Amniotic epithelial cell (primary cell): ENCODE data around the gene IFITM1.
A peak's percentile ranks its signal among the peaks of the same experiment; 100 is the strongest.
"Not testable (repeated sequence)": the region's sequence is repeated elsewhere in the genome, so short reads cannot be mapped to it uniquely, and the experiment has no call there.

ENCODE experiments used
- DNase-seq: peaks from one replicate; pipeline ENCODE4 v3.0.0-alpha.2; 2010; ENCODE audit warnings: low read depth

The IFITM1 gene

DNA sequence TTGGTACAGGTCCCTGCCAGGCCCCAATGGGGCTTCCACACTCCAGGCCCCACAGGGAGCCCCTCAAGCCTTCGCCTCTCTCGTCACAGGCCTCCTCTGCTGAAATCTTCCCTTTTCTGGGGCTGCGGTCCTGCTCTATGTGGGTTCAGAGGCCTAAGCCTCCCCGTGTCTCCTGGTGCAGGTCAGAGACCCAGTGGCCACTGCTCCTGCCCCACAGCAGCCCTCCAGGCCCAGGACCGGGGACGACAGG, 12.7 kb downstream of the IFITM1 start:
- DNase-seq, result no peak

DNA sequence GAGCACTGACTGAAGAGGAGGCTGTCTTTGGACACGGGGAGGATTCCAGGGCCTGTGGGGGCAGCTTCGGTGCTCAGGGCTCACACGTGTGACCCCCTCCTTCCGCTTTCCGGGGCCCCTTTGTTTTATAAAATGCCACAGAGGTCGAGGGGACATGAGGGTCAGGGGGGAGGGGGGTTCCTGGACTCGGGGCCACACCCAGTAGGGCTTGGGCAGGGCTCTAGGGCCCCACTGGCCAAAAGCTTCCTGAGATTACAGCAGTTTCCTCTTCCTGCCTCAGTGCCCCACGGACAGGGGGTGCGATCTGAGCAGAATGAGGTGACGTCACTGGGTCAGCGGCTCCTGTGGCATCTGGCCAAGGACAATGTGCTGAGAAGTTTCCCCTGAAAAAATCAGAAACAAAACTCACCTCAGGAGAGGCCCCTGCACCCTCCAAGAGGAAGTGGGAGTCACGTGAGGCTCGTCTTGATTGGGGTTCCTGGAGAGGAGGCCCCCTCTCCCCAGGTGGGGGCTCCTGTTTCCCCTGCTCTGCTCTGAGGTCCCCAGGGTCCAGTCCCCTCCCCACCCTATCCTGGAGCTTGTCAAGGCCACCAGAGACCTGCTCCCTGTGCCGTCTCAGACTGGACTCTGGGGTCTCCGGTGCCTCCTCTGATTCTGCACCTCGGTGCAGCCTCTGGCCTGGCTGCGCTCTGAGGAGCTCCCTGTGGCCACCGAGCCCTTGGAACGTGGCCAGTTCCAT, 13.2 kb downstream of the IFITM1 start:
- peak; percentile 66 for DNase-seq

DNA sequence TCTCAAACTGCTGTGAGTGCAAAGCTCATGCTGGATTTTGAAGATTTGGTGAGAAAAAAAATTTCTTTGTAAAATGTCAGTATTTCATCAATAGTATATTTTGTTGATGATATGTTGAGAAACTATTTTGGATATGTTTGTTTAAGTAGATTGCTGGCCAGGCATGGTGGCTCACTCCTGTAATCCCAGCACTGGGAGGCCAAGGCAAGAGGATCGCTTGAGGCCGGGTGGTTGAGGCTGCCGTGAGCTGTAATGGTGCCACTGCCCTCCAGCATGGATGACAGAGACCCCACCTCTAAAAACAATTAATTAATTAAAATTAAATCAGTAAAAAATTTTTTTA, 13.7 kb downstream of the IFITM1 start:
- no peak for DNase-seq

DNA sequence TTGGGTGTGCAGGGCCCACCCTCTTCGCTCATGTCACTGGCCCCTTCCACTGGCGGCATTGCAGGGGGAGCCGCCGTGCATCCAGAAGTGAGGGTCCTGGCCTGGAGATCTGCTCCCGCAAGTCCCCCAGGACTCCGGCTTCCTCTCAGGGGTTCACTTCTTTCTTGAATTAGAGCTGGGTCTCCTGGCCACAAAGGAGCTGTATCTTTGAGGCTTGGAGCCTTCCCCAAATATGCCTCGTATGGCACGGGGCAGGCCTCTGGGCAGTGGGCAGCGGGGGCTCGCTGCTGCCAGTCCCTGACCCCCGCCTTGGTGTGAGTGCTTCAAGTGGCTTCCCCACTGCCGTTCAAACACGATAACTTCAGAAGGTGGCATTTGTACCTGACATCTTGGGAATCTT, 14.2 kb downstream of the IFITM1 start:
- DNase-seq, result no peak

DNA sequence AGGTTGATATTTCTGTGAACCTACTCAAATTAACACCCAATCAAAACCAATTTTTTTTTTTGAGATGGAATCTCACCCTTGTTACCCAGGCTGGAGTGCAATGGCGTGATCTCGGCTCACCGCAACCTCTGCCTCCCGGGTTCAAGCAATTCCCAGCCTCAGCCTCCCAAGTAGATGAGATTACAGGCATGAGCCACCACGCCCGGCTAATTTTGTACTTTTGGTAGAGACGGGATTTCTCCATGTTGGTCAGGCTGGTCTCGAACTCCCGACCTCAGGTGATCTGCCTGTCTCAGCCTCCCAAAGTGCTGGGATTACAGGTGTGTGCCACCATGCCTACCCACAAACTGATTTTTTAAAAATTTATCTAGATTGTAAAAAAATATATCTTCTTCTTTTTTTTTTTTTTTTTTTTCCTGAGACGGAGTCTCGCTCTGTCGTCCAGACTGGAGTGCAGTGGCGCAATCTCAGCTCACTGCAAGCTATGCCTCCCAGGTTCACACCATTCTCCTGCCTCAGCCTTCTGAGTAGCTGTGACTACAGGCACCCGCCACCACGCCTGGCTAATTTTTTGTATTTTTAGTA, 14.8 kb downstream of the IFITM1 start:
- DNase-seq, result not testable (repeated sequence)

DNA sequence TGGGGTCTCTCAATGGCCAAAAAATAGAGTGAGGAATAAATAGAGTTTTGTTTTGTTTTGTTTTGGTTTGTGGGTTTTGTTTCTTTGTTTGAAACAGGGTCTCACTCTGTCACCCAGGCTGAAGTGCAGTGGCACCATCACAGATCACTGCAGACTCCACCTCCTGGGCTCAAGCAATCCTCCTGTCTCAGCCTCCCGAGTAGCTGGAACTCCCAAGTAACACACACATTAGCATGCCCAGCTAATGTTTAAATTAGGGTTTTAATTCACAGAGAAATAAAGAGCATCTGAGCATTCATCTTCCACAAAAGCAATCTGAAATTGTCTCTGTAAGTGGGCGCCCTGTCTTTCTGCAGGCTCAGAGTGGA, 16.0 kb downstream of the IFITM1 start:
- no peak for DNase-seq

DNA sequence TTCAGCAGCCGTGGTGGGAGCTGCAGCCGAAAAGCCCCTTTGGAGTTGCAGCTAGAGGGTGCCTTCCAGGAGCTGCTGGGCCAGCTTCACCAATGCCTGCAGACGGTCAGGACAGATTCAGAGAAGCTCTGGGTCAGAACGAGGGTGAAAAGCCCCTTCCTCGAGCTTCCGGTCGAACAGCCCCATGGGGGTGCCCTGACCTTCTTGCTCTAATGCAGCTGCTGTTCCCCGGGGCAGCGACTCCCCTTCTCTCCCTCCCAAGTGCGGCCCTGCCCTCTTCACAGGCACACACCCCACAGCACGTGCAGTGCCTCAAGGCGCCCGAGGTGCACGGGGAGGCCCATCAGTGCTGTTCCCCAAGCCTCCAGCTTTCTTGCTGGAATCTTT, 16.5 kb downstream of the IFITM1 start:
- no peak for DNase-seq

DNA sequence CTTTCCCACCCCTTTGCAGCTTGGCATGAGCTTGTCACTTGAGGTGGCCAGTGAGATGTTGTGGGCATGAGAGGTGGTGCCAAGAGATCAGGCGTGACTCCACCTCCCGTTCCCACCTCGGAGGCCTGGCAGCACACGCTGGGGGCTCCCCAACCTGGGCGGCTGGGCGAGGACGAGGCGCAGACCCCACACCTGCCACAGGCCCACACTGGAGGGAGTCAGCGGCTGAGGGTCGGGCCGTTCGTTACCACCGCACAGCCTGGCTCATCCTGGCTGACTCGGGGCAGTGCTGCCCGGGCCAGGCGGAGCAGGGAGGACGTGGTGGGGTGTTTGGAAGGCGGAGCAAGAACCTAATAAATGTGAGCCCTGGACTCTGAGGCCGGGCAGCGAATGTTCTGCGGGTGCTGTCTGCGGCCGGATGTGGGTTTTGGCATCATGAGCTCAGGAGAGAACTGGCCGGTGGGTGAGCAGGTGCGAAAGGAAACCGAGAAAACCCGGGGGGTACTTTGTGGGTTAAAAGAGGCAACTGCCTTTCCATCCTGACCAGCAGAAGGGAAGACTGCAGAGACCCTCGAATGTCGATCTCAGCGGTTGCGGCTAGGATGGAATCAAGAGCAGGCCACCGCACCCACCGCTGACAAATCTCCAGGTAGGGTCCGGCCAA, 17.0 kb downstream of the IFITM1 start:
- no peak for DNase-seq

DNA sequence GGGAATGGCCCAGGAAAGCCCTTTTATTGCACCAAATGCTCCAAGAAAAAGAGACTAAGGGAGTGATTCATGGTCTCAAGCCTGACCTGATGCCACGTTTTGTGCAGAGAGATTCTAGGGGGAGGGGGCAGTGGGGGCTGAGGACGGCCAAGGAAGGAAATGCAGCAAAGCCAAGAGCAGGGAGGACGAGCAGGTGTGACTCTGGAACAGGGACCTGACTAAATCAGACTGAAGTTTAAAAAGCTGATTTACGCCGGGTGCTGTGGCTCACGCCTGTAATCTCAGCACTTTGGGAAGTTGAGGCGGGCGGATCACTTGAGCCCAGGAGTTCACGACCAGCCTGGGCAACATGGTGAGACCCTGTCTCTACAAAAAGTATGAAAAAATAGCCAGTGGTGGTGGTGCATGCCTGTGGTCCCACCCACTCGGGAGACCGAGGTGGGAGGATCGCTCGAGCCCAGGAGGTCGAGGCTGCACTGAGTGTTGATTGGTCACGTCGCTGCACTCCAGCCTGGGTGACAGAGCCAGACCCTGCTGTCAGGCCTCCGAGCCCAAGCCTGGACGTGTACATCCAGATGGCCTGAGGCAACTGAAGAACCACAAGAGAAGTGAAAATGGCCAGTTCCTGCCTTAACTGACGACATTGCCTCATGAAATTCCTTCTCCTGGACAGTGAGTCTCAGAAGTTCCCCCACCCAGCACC, 17.7 kb downstream of the IFITM1 start:
- DNase-seq, result no peak

DNA sequence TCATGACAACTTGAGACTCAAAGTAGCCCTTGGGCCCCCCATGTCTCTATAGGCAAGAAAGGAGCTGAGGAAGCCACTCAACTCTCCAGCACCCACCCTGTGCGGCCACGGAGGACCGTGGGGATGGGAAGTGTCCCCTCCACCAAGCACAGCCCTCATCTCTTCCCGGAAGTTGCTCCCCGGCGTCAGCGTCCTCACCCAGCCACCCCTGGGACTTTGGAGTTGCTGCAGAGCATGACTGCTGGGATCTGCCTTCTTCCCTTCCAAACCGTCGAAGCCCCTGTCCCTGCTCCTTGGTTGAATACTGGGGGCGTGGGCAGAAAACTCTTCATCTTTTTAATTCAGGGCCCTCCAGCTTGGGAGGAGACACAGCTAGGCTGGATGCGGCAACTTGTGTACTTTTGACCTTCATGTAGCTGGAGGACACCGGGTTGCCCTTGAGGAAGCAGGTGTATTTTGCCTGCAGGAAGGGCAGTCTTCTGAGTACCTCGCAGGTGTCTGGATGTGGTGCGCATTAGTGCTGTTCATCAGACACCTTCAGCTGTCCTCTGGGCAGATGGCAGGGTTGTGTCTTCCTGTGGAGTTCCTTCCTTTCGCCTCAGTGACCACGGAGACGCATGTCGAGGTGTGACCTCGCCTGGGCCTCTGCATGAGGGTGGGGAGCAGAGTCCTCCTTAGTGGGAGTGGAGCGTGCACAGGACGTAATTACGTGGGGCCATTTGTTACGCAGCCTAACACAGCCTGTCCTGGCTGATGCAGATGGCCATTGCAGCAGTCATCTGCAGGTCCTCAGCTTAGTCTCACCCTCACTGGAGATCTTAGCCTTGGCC, 19.0 kb downstream of the IFITM1 start:
- no peak for DNase-seq

DNA sequence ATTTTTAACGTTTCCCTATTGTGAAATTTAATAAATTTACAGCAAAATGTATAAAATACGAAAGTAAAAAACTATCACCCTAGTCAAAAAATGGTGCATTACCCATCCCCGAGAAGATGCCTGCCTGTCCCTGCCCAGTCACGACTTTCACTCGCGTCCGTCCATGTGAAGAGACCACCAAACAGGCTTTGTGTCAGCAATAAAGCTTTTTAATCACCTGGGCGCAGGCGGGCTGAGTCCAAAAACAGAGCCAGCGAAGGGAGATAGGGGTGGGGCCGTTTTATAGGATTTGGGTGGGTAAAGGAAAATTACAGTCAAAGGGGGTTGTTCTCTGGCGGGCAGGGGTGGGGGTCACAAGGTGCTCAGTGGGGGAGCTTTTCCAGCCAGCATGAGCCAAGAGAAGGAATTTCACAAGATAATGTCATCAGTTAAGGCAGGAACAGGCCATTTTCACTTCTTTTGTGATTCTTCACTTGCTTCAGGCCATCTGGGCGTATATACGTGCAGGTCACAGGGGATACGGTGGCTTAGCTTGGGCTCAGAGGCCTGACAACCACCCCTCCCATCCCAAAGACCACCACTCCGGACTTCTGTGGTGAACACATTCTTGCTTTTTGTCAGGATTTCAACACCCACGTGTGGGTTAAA, 19.9 kb downstream of the IFITM1 start:
- not testable (repeated sequence) for DNase-seq

DNA sequence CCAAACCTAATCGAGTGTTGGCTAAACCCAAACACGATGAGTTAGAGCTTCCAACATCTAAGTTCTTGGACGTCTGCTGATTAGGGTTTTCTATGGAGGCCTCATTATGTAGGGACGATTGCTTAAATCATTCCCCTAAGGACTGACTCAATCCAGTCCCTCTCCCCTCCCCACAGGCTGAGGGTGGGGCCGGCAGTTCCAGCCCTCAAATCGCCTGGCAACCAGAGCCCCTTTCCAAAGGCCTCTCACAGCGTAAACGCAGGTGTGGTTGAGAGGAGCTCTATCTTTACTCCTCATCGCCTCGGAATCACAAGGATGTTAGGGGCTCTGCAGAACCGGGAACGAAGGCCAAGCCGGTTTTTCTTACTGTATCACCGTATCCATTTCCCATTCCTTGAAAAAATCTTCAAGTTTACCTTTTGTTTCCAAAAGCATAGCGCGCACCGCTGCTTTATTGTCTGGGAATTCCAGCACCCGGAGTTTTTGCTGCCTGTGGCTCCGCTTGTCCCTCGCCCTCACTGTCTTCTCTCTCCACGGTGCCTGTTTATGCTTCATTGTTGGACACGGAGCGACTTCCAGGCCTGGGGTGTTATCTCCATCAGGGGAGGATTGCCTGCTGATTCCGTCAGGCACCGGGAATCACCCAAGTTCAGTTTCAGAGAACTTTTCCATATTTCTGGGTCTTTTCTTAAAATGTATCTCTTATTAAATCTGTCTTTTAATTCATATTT, 20.6 kb downstream of the IFITM1 start:
- peak; percentile 83 for DNase-seq

DNA sequence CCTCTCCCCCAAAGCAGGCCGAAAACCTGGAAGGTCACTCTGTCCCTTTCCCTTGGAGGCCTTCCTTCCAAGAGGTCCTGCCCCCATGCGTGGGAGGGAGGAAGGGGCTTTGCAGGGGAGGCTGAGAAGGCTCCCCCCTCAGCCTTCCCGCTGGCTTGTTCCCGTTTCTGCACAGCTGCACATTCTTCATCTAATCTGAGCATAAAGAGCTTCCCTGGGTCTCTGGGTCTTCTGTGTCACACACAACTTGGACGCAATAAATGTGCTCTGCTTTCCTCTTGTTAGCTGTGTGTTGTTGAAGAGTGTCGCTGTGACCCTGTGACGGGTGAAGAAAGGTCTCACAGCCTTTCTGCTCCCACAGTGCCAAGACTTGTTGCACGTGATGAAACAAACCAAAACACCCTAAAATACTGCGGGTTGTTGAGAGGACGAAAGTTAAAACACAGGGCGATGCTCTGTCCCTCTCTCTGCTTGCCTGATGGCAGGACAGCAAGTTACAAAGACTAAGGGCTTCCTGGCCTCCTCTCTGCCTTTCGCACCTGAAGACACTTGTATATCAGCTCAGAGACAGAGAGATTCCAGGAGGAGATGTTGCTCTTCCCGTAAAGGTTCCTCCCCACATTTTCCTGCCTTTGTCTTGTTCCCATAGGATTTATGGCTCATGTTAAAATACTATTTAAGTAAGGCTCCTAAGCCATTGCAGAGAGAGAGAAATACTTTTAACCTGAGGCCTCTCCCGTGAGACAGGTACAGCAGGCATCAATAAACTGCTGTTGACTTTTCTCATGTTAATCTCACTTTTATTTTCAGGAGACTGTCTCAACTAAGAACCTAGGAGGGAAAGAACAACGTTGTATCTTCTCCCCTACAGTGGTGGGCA, 22.2 kb downstream of the IFITM1 start:
- DNase-seq, result peak; percentile 45

DNA sequence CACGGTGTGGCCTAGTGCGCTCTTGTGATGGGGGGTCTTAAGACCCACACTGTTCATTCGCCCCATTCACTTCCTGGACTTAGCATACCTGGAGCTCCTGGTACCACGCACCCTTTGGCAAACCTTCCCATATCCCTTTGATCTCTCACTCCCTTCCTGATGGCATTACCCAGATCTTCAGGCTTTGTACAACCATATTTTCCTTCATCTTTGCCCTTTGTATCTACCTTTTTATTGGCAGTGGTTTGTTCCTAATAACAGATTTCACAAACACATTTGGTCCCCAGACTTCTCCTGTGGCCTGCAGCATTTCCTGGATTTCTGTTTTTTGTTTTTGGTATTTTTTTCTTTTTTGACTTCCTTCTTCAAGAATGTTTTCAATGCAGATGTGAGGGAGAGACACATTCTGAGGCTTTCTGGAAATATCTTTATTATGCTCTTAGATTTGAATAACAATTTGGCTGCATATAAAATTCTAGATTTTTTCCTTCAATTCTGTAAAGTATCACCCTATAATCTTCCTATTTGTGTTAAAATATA, 22.9 kb downstream of the IFITM1 start:
- DNase-seq, result no peak

DNA sequence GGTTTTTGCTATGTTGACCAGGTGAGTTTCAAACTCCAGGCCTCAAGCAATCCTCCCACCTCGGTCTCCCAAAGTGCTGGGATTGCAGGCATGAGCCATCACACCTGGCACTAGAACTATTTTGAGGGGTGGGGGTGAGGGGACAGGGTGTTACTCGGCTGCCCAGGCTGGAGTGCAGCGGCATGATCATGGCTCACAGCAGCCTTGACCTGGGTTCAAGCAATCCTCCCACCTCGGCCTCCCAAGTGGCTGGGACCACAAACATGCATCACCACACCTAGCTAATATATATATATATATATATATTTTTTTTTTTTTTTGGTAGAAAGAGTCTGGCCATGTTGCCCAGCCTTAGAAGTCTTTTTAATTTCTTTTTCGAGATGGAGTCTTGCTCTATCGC, 23.9 kb downstream of the IFITM1 start:
- no peak for DNase-seq

DNA sequence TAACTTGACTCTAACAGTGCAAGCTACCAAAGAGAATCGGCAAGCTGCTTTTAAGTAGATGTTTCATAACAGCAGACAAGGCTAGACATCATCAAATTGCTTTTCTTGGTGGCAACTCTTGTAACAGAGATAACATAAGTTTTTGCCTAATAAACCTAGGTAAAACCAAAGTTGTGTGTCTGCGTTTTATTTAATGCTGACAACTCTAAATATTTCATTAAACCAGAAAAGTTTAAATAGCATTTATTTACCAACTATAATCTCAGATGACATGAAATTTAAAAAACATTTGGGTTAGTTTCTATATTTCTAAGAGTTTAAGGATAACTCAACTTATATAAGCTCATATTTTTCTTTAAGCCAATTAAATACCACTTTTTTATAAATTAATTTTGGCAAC, 26.1 kb downstream of the IFITM1 start:
- DNase-seq, result no peak

DNA sequence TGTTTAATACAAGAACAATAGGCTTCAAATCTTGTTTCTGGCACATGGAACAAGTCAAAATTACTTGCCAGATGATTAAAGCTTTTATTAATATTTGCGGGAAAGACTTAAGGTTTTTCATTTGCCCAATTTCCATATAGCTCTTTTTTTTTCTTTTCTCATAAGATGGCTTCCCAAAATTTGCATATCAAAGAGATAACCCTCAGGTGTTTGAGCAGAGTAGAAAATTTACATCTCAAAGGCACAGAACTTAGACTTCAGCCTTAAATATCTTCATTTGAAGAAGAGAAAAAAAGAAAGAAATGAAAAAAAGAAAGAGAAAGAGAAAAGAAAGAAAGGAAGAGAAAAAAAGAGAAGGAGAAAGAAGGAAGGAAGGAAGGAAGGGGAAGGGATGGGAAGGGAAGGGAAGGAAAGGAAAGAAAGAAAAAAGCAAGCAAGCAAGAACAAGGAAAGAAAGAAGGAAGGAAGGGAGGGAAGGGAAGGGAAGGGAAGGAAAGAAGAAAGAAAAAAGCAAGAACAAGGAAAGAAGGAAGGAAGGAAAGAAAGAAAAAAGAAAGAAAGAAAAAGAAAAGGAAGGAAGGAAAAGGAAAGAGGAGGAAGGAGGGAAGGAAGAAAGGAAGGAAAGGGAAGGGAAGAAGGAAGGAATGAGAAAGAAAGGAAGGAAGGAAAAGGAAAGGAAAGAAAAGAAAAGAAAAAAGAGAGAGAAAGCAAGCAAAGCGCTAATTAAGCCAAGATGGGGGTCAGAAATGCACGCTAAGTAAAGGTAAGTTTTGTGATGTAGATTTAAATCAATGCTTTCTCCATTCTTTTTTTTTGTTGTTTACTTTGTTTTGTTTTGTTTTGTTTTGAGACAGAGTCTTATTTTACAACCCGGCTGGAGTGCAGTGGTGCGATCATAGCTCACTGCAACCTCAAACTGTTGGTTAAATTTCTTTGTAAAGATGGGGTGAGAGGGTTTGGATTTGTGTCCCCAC, 27.0 kb downstream of the IFITM1 start:
- DNase-seq, result no peak

DNA sequence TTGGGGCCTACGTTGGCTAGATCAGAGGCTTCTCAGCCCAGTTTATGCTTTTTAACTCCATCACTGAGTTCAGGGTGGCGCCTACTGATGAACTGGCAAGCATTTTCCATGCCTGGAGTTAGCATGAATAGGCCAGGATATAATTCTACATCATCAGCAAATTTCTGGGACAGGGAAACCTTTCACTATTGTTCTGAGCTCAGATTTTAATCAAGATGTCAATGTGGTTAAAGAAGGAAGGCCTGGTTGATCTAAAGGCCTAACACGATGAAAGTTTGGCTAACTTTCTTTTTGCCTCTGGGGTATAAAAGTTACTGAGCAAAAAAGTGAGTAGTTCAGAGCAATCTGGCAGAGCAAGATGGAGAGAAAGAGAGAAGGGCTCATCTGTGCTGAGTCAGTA, 28.5 kb downstream of the IFITM1 start:
- no peak for DNase-seq
